GM19328 (cell line): Measurements from ENCODE around the gene ULBP1.
"Not testable (repeated sequence)": the region's sequence is repeated elsewhere in the genome, so short reads cannot be mapped to it uniquely, and the experiment has no call there.

ENCODE experiments used
- ATAC-seq: cut with Tn5 transposase; IDR thresholded peaks from one replicate; pipeline ENCODE4 v1.9.1; 2021; ENCODE audit warnings: mild to moderate bottlenecking, moderate library complexity; ENCODE audit not compliant: unreplicated experiment

ULBP1 gene

GRCh38 chr6:150003599-150003998, 39.9 kb downstream of the ULBP1 start:
- ATAC-seq = not testable (repeated sequence)

- ATAC-seq = no peak
Measured at GRCh38 chr6:150004101-150004782, 40.5 kb downstream of the ULBP1 start.

- ATAC-seq = peak; percentile 59
Measured at GRCh38 chr6:150004783-150005717, 41.3 kb downstream of the ULBP1 start.

- ATAC-seq = no peak
Measured at GRCh38 chr6:150005761-150006651, 42.3 kb downstream of the ULBP1 start.

GRCh38 chr6:150006961-150007464, 43.3 kb downstream of the ULBP1 start:
- ATAC-seq = no peak

- no peak for ATAC-seq
Measured at GRCh38 chr6:150008588-150008987, 44.8 kb downstream of the ULBP1 start.

- ATAC-seq = not testable (repeated sequence)
Measured at GRCh38 chr6:150012846-150013784, 49.4 kb downstream of the ULBP1 start.

- not testable (repeated sequence) for ATAC-seq
Measured at GRCh38 chr6:150013785-150014622, 50.3 kb downstream of the ULBP1 start.

GRCh38 chr6:150014623-150015280, 51.0 kb downstream of the ULBP1 start:
- not testable (repeated sequence) for ATAC-seq

GRCh38 chr6:150015281-150016001, 51.7 kb downstream of the ULBP1 start:
- not testable (repeated sequence) for ATAC-seq

GRCh38 chr6:150016324-150017185, 52.8 kb downstream of the ULBP1 start:
- no peak for ATAC-seq

GRCh38 chr6:150017186-150017521, 53.4 kb downstream of the ULBP1 start:
- not testable (repeated sequence) for ATAC-seq

GRCh38 chr6:150018846-150019580, 55.3 kb downstream of the ULBP1 start:
- no peak for ATAC-seq

- ATAC-seq = not testable (repeated sequence)
Measured at GRCh38 chr6:150021870-150022269, 58.1 kb downstream of the ULBP1 start.
